Nephron (organoid): ENCODE measurements around the gene PEPD.

ENCODE experiments used
- H3K27ac Mint-ChIP-seq, 3 experiments: 2 replicates each; pipeline ENCODE4 v1.8.0; 2020; ENCODE audit warnings: mixed read lengths in 3 of 3, mild to moderate bottlenecking in 2 of 3, moderate library complexity in 1 of 3
- H3K27me3 Mint-ChIP-seq: 2 replicates; pipeline ENCODE4 v1.8.0; 2021; ENCODE audit warnings: low read depth, mild to moderate bottlenecking, moderate library complexity, mixed read lengths
- H3K36me3 Mint-ChIP-seq: 2 replicates; pipeline ENCODE4 v1.8.0; 2020; ENCODE audit warnings: low read depth, mixed read lengths
- H3K4me1 Mint-ChIP-seq: 2 replicates; pipeline ENCODE4 v1.8.0; 2020; ENCODE audit warnings: mixed read lengths
- H3K4me3 Mint-ChIP-seq, 3 experiments: 2 replicates each; pipeline ENCODE4 v1.8.0; 2020; ENCODE audit warnings: mild to moderate bottlenecking in 3 of 3, mixed read lengths in 3 of 3, moderate library complexity in 2 of 3
- H3K9me3 Mint-ChIP-seq: 2 replicates; pipeline ENCODE4 v1.8.0; 2020; ENCODE audit warnings: mixed read lengths
- CTCF ChIP-seq, 3 experiments: fragments of 200-600 bp; sonication (generic); IDR thresholded peaks; one replicate each; pipeline ENCODE4 v1.5.0; 2021; ENCODE audit warnings: antibody characterized with exemption in 3 of 3; ENCODE audit not compliant: unreplicated experiment in 3 of 3

Gene PEPD

GRCh38 chr19:33552191-33552927, 30.8 kb upstream of the PEPD start:
- Mint-ChIP-seq H3K9me3 (no peaks in the 10 kb centered on the region), H3K36me3 (no peaks in the 10 kb centered on the region), H3K4me1 (peaks cover 2% of the 10 kb centered on the region), H3K27ac (no peak overlapping the region), H3K4me3 (no peak overlapping the region), H3K27me3 (peaks cover 4% of the 10 kb centered on the region)
- TF ChIP-seq CTCF (IDR thresholded peaks at IDR 0.05; ENCODE audit: unreplicated experiment in 3 of 3), result no peak

GRCh38 chr19:33551676-33552075, 30.1 kb upstream of the PEPD start:
- no peak for TF ChIP-seq CTCF (IDR thresholded peaks at IDR 0.05; ENCODE audit: unreplicated experiment in 3 of 3)
- no peaks in the 10 kb centered on the region for H3K9me3 Mint-ChIP-seq
- no peaks in the 10 kb centered on the region for H3K27me3 Mint-ChIP-seq
- H3K27ac Mint-ChIP-seq, result no peak overlapping the region
- H3K4me1 Mint-ChIP-seq, result no peaks in the 10 kb centered on the region
- no peaks in the 10 kb centered on the region for H3K36me3 Mint-ChIP-seq
- H3K4me3 Mint-ChIP-seq, result no peak overlapping the region

GRCh38 chr19:33550768-33551167, 29.2 kb upstream of the PEPD start:
- H3K36me3 Mint-ChIP-seq, result no peaks in the 10 kb centered on the region
- H3K4me3 Mint-ChIP-seq, result no peak overlapping the region
- no peaks in the 10 kb centered on the region for H3K4me1 Mint-ChIP-seq
- no peak for TF ChIP-seq CTCF (IDR thresholded peaks at IDR 0.05; ENCODE audit: unreplicated experiment in 3 of 3)
- H3K27me3 Mint-ChIP-seq, result peaks cover 5% of the 10 kb centered on the region
- no peaks in the 10 kb centered on the region for H3K9me3 Mint-ChIP-seq
- no peak overlapping the region for H3K27ac Mint-ChIP-seq

GRCh38 chr19:33547676-33548075, 26.1 kb upstream of the PEPD start:
- no peaks in the 10 kb centered on the region for H3K4me1 Mint-ChIP-seq
- peaks cover 17% of the 10 kb centered on the region for H3K27me3 Mint-ChIP-seq
- H3K4me3 Mint-ChIP-seq, result no peak overlapping the region
- no peaks in the 10 kb centered on the region for H3K9me3 Mint-ChIP-seq
- TF ChIP-seq CTCF (IDR thresholded peaks at IDR 0.05; ENCODE audit: unreplicated experiment in 3 of 3), result no peak
- H3K36me3 Mint-ChIP-seq, result no peaks in the 10 kb centered on the region
- H3K27ac Mint-ChIP-seq, result no peak overlapping the region

GRCh38 chr19:33546656-33547055, 25.1 kb upstream of the PEPD start:
- no peak for TF ChIP-seq CTCF (IDR thresholded peaks at IDR 0.05; ENCODE audit: unreplicated experiment in 3 of 3)
- H3K4me1 Mint-ChIP-seq, result no peaks in the 10 kb centered on the region
- H3K9me3 Mint-ChIP-seq, result no peaks in the 10 kb centered on the region
- H3K27me3 Mint-ChIP-seq, result peaks cover 25% of the 10 kb centered on the region
- H3K27ac Mint-ChIP-seq, result no peak overlapping the region
- no peaks in the 10 kb centered on the region for H3K36me3 Mint-ChIP-seq
- H3K4me3 Mint-ChIP-seq, result no peak overlapping the region
